ENCODE data around the gene ZNF316. TPM values are rescaled to one million over a fixed set of nuclear protein-coding genes. Genes with fewer than 3 reads are reported as not detected.

ZNF316 gene
- 20.6 TPM for polyA plus RNA-seq (2013)

DNA sequence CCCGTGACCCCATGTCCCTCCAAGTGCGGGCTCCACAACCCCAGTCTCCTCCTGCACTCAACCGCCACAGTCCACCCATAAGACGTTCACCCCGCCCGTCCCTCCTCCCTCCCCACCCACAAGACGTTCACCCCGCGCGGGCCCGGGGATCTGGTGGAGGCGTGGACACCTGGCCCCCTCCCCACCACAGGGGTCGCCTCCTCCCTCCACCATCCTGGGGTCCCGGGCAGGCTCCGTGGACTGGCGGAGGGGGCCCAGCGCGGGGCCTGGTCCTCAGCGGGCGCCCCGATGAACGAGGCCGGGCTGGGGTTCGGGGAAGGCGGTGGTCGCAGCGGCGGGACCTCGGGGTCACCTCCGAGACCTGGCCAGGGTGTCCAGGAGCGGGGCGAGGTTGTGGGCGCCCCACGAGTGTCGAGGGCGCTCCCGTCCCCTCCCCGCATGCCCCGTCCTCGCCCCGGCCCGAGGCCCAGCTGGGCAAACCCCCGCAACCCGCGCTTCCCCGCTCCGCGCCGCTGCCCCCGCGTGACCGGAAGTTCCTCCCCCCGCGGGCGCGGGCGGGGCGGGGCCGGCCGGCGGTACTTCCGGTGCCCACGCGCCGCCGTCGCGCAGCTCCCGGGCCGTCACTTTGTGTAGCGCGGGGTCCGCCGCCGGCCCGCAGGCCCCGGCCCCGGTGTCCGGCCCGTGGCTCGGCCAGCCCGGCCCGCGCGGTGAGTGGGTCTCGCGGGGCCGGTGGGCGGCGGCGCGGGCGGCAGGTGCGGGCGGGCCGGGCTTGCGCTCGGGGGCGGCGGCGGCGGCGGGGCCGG is at the start of gene ZNF316:
ZNF316 (plus strand) TSS at position 578 of the 803 bp plus-strand sequence. CDS start 5,092 bp downstream, outside the sequence.
- Histone ChIP-seq H3K4me3 (ENCODE audit: control insufficient read depth in 1 of 7, extremely low read depth in 1 of 7, insufficient read depth in 4 of 7, low read depth in 2 of 7, low read length in 6 of 7) (peak within 1 kb of the TSS; percentile 62 to 81 (median 75)), H3K4me1 (ENCODE audit: control extremely low read depth in 1 of 4, control insufficient read depth in 4 of 4, insufficient read depth in 4 of 4, low read length in 3 of 4) (peaks cover 0 to 36% (median 24%) of the 10 kb centered on the region in 4 experiments), H3K9me3 (ENCODE audit: control extremely low read depth in 1 of 5, control insufficient read depth in 4 of 5, insufficient read depth in 2 of 5, low read depth in 1 of 5, low read length in 4 of 5) (peaks cover 0 to 3% (median 0%) of the 10 kb centered on the region in 5 experiments), H3K27me3 (replicated peaks in 2 of 5; ENCODE audit: control insufficient read depth in 4 of 5, insufficient read depth in 5 of 5, low read length in 4 of 5) (no peaks in the 10 kb centered on the region), H3K36me3 (ENCODE audit: control insufficient read depth in 4 of 4, insufficient read depth in 4 of 4, low read length in 3 of 4) (peaks cover 7 to 35% (median 20%) of the 10 kb centered on the region in 4 experiments), H3K27ac (ENCODE audit: insufficient read depth in 1 of 2, low read depth in 1 of 2, low read length in 2 of 2, poor library complexity in 1 of 2, severe bottlenecking in 2 of 2) (peak within 1 kb of the TSS in 1 of 2 experiments; percentile 58)
- under 1% methylated on average over 49 of the region's 104 CpGs for WGBS (ENCODE audit: insufficient coverage)
- peak in 2 of 3 donors; percentile 39 to 49 for DNase-seq
- ChIA-PET POLR2A (interaction anchor here (1.6 kb wide), 1 partner anchor 14 kb away, joined by 3 read pairs; no protein-coding TSS in a partner anchor), CTCF (interaction anchor here (0.7 to 2.0 kb wide), 4 partner anchors 17 to 62 kb away, joined by 3 to 5 read pairs (median 3); no protein-coding TSS in a partner anchor)

- no peak overlapping the region for H3K27ac ChIP-seq (ENCODE audit: insufficient read depth in 1 of 2, low read depth in 1 of 2, low read length in 2 of 2, poor library complexity in 1 of 2, severe bottlenecking in 2 of 2)
- no peaks in the 10 kb centered on the region for H3K27me3 ChIP-seq (replicated peaks in 2 of 5; ENCODE audit: control insufficient read depth in 4 of 5, insufficient read depth in 5 of 5, low read length in 4 of 5)
- no peak for DNase-seq
- 95% methylated on average over 9 of the region's 9 CpGs for whole genome bisulfite sequencing (ENCODE audit: insufficient coverage)
- no peaks in the 10 kb centered on the region for H3K9me3 ChIP-seq (ENCODE audit: control extremely low read depth in 1 of 5, control insufficient read depth in 4 of 5, insufficient read depth in 2 of 5, low read depth in 1 of 5, low read length in 4 of 5)
- ChIA-PET CTCF (interaction anchor here (0.9 to 3.3 kb wide), 6 partner anchors 8 to 269 kb away, joined by 3 to 19 read pairs (median 4); partner anchors contain the start of gene ZDHHC4), POLR2A (no interaction called here)
- H3K4me3 ChIP-seq (ENCODE audit: control insufficient read depth in 1 of 7, extremely low read depth in 1 of 7, insufficient read depth in 4 of 7, low read depth in 2 of 7, low read length in 6 of 7) = no peak overlapping the region
- H3K36me3 ChIP-seq (ENCODE audit: control insufficient read depth in 4 of 4, insufficient read depth in 4 of 4, low read length in 3 of 4) = peaks cover 5 to 46% (median 29%) of the 10 kb centered on the region in 4 experiments
- peaks cover 0 to 16% (median 11%) of the 10 kb centered on the region in 4 experiments for H3K4me1 ChIP-seq (ENCODE audit: control extremely low read depth in 1 of 4, control insufficient read depth in 4 of 4, insufficient read depth in 4 of 4, low read length in 3 of 4)
Measured at GRCh38 chr7:6588566-6588965, 48.6 kb upstream of the ZNF316 start.

DNA sequence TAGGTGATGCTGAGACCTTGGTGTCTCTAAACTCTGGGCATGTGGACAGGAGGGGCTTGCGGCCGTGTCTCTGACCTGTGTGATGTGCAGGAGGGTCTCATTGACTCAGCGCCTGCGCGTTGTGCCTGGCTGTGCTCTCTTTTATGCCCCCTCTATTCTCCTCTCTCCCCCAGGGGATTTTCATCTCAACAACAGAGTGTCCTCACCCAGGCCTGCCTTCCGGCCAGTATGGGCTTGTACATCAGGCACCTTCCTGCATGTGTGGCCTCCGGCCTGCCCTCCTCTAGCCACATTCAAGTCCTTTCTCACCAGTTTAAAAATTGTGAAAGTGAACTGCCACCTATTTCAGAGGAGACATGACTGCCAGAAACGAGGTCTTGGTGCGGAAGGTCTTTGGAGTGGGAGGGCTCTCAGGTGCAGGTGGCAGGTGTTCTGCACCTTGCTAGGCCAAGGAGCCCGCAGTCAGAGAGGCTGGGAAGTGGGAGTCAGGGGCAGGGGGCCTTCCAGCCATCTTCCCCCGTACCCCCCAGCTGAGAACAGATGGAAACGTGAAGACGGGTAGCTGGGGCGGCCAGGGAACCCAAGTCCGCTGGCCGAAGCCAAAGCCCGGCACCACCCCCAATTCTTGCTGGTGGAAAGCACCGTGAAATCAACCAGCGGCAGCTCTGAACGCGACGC is 47.8 kb upstream of the ZNF316 start:
- POLR2A ChIA-PET = interaction anchor here (0.6 to 1.1 kb wide), 3 partner anchors 11 to 73 kb away, joined by 3 to 4 read pairs (median 3); no protein-coding TSS in a partner anchor

DNA sequence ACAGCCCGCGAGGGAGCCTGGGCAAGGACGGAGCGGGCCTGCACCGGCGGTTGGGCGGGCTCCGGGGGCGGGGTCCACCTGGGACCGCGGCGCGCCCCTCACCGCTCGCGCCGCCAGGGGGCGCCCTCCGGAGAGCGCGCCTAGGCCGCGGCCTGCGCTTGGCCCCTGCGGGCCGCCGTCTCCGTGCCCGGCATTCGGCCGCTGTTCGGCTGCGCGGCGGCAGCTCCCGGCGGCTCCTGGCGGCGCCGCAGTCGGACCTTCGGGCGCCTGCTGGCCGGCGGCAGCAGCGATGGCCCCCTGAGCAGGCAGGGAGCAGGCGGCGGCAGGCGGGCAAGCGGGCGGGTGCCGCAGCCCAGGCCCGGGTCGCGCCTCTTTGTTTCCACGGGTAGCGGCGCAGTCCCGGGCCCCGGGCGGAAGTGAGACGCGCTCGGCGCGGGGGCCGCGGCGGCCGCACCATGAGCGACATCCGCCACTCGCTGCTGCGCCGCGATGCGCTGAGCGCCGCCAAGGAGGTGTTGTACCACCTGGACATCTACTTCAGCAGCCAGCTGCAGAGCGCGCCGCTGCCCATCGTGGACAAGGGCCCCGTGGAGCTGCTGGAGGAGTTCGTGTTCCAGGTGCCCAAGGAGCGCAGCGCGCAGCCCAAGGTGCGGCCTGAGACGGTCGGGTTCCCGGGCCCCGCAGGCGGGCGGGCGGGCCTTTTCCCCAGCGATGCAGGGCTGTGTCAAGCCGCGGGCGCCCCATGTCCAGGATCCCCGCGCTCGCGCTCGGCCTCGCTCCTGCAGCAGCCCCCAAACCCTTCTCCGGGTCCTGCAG is 47.1 kb upstream of the ZNF316 start, which contains the start of gene INTS15:
INTS15 (plus strand) TSS at position 193 of the 816 bp plus-strand sequence; CDS start at position 456, 263 bp downstream.
- Histone ChIP-seq H3K4me3 (ENCODE audit: control insufficient read depth in 1 of 7, extremely low read depth in 1 of 7, insufficient read depth in 4 of 7, low read depth in 2 of 7, low read length in 6 of 7) (peak within 1 kb of the TSS; percentile 78 to 97 (median 90)), H3K9me3 (ENCODE audit: control extremely low read depth in 1 of 5, control insufficient read depth in 4 of 5, insufficient read depth in 2 of 5, low read depth in 1 of 5, low read length in 4 of 5) (no peaks in the 10 kb centered on the region), H3K27ac (ENCODE audit: insufficient read depth in 1 of 2, low read depth in 1 of 2, low read length in 2 of 2, poor library complexity in 1 of 2, severe bottlenecking in 2 of 2) (peak within 1 kb of the TSS; percentile 33 to 77), H3K4me1 (ENCODE audit: control extremely low read depth in 1 of 4, control insufficient read depth in 4 of 4, insufficient read depth in 4 of 4, low read length in 3 of 4) (peaks cover 0 to 16% (median 11%) of the 10 kb centered on the region in 4 experiments), H3K27me3 (replicated peaks in 2 of 5; ENCODE audit: control insufficient read depth in 4 of 5, insufficient read depth in 5 of 5, low read length in 4 of 5) (no peaks in the 10 kb centered on the region), H3K36me3 (ENCODE audit: control insufficient read depth in 4 of 4, insufficient read depth in 4 of 4, low read length in 3 of 4) (peaks cover 5 to 48% (median 33%) of the 10 kb centered on the region in 4 experiments)
- WGBS (ENCODE audit: insufficient coverage) = 0% methylated on average over 79 of the region's 107 CpGs
- CTCF ChIA-PET = interaction anchor here (0.8 to 3.3 kb wide), 6 partner anchors 10 to 74 kb away, joined by 3 to 19 read pairs (median 9); partner anchors contain the start of gene ZDHHC4
- POLR2A ChIA-PET = interaction anchor here (0.6 to 1.1 kb wide), 3 partner anchors 12 to 74 kb away, joined by 3 to 4 read pairs (median 3); no protein-coding TSS in a partner anchor
- peak; percentile 84 to 93 (median 90) for DNase-seq

More for the DNA sequence above, 47.8 kb upstream of the ZNF316 start:
- peaks cover 5 to 47% (median 33%) of the 10 kb centered on the region in 4 experiments for H3K36me3 ChIP-seq (ENCODE audit: control insufficient read depth in 4 of 4, insufficient read depth in 4 of 4, low read length in 3 of 4)
- H3K27ac ChIP-seq (ENCODE audit: insufficient read depth in 1 of 2, low read depth in 1 of 2, low read length in 2 of 2, poor library complexity in 1 of 2, severe bottlenecking in 2 of 2) = peak overlapping the region in 1 of 2 experiments; percentile 47
- H3K4me3 ChIP-seq (ENCODE audit: control insufficient read depth in 1 of 7, extremely low read depth in 1 of 7, insufficient read depth in 4 of 7, low read depth in 2 of 7, low read length in 6 of 7) = peak overlapping the region in 4 of 7 experiments; percentile 81 to 97 (median 92)
- H3K27me3 ChIP-seq (replicated peaks in 2 of 5; ENCODE audit: control insufficient read depth in 4 of 5, insufficient read depth in 5 of 5, low read length in 4 of 5) = no peaks in the 10 kb centered on the region
- CTCF ChIA-PET = interaction anchor here (1.3 to 3.3 kb wide), 7 partner anchors 9 to 73 kb away, joined by 3 to 19 read pairs (median 6); partner anchors contain the start of gene ZDHHC4
- 54% methylated on average over 20 of the region's 22 CpGs for WGBS (ENCODE audit: insufficient coverage)
- DNase-seq = no peak
- no peaks in the 10 kb centered on the region for H3K9me3 ChIP-seq (ENCODE audit: control extremely low read depth in 1 of 5, control insufficient read depth in 4 of 5, insufficient read depth in 2 of 5, low read depth in 1 of 5, low read length in 4 of 5)
- peaks cover 0 to 16% (median 11%) of the 10 kb centered on the region in 4 experiments for H3K4me1 ChIP-seq (ENCODE audit: control extremely low read depth in 1 of 4, control insufficient read depth in 4 of 4, insufficient read depth in 4 of 4, low read length in 3 of 4)

DNA sequence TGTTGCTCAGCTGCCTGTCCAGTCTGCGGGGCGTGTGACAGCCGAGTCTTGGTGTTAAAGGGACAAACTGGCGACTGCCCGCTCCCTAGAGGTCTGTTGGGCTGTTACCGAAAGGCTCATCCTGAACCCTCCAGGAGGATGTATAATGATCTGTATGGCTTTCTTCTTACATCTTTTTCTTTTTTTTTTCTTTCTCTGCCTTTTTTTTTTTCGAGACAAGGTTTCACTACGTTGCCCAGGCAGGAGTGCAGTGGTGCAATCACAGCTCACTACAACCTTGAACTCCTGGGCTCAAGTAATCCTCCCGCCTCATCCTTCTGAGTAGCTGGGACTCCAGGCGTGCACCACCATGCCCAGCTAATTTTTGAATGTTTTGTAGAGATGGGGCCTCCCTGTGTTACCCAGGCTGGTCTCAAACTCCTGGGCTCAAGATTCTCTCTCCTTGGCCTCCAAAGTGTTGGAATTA is 46.4 kb upstream of the ZNF316 start:
- CTCF ChIA-PET = interaction anchor here (0.8 to 3.3 kb wide), 6 partner anchors 10 to 74 kb away, joined by 3 to 19 read pairs (median 9); partner anchors contain the start of gene ZDHHC4
- POLR2A ChIA-PET = no interaction called here
- Histone ChIP-seq H3K27me3 (replicated peaks in 2 of 5; ENCODE audit: control insufficient read depth in 4 of 5, insufficient read depth in 5 of 5, low read length in 4 of 5) (no peaks in the 10 kb centered on the region), H3K4me3 (ENCODE audit: control insufficient read depth in 1 of 7, extremely low read depth in 1 of 7, insufficient read depth in 4 of 7, low read depth in 2 of 7, low read length in 6 of 7) (peak overlapping the region; percentile 78 to 97 (median 90)), H3K9me3 (ENCODE audit: control extremely low read depth in 1 of 5, control insufficient read depth in 4 of 5, insufficient read depth in 2 of 5, low read depth in 1 of 5, low read length in 4 of 5) (no peaks in the 10 kb centered on the region), H3K27ac (ENCODE audit: insufficient read depth in 1 of 2, low read depth in 1 of 2, low read length in 2 of 2, poor library complexity in 1 of 2, severe bottlenecking in 2 of 2) (peak overlapping the region in 1 of 2 experiments; percentile 77), H3K36me3 (ENCODE audit: control insufficient read depth in 4 of 4, insufficient read depth in 4 of 4, low read length in 3 of 4) (peaks cover 5 to 48% (median 35%) of the 10 kb centered on the region in 4 experiments), H3K4me1 (ENCODE audit: control extremely low read depth in 1 of 4, control insufficient read depth in 4 of 4, insufficient read depth in 4 of 4, low read length in 3 of 4) (peaks cover 0 to 16% (median 11%) of the 10 kb centered on the region in 4 experiments)
- 26% methylated on average over 8 of the region's 10 CpGs for WGBS (ENCODE audit: insufficient coverage)
- no peak for DNase-seq

DNA sequence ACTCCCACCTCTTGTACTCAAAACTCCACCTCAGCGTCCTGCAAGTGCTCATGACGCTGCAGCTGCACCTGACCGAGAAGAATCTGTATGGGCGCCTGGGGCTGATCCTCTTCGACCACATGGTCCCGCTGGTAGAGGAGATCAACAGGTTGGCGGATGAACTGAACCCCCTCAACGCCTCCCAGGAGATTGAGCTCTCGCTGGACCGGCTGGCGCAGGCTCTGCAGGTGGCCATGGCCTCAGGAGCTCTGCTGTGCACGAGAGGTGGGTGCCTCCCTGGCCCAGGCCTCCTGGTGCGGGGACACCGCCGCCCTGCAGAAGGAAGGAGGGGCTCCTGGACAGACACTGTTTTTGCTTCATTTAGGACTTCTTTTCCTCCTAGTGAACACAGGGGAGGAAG is 37.0 kb upstream of the ZNF316 start:
- 97% methylated on average over 14 of the region's 15 CpGs for WGBS (ENCODE audit: insufficient coverage)
- H3K4me3 ChIP-seq (ENCODE audit: control insufficient read depth in 1 of 7, extremely low read depth in 1 of 7, insufficient read depth in 4 of 7, low read depth in 2 of 7, low read length in 6 of 7) = no peak overlapping the region
- ChIA-PET CTCF (interaction anchor here (0.9 to 2.2 kb wide), 5 partner anchors 10 to 84 kb away, joined by 4 to 9 read pairs (median 6); partner anchors contain the start of gene INTS15), POLR2A (no interaction called here)
- no peaks in the 10 kb centered on the region for H3K9me3 ChIP-seq (ENCODE audit: control extremely low read depth in 1 of 5, control insufficient read depth in 4 of 5, insufficient read depth in 2 of 5, low read depth in 1 of 5, low read length in 4 of 5)
- no peak for DNase-seq
- H3K27me3 ChIP-seq (replicated peaks in 2 of 5; ENCODE audit: control insufficient read depth in 4 of 5, insufficient read depth in 5 of 5, low read length in 4 of 5) = no peaks in the 10 kb centered on the region
- no peaks in the 10 kb centered on the region for H3K4me1 ChIP-seq (ENCODE audit: control extremely low read depth in 1 of 4, control insufficient read depth in 4 of 4, insufficient read depth in 4 of 4, low read length in 3 of 4)
- no peak overlapping the region for H3K27ac ChIP-seq (ENCODE audit: insufficient read depth in 1 of 2, low read depth in 1 of 2, low read length in 2 of 2, poor library complexity in 1 of 2, severe bottlenecking in 2 of 2)
- H3K36me3 ChIP-seq (ENCODE audit: control insufficient read depth in 4 of 4, insufficient read depth in 4 of 4, low read length in 3 of 4) = peaks cover 0 to 84% (median 51%) of the 10 kb centered on the region in 4 experiments
